Naive thymus-derived CD8-positive, alpha-beta T cell (primary cell): ENCODE data around the gene RBPJ. TPM values are rescaled to one million over a fixed set of nuclear protein-coding genes. Genes with fewer than 3 reads are reported as not detected.

Source experiments
- ATAC-seq, 2 donors: fragments of 150-1000 bp; cut with Tn5 transposase in 1 of 2; sonication (Bioruptor Pico), chemical (Tn5 transposase) in 1 of 2; 1 replicate in 1 of 2; 2 replicates in 1 of 2; pipeline ENCODE4 v1.10.0; 2021; ENCODE audit warnings: mild to moderate bottlenecking in 2 of 2, moderate library complexity in 2 of 2
- POLR2A ChIA-PET: fragments of 350-600 bp; sonication (Branson Sonifier 250); formaldehyde crosslinking; loops from one replicate; lab custom pipeline; 2021; ENCODE audit warnings: antibody characterized with exemption; lab: Charles Lee
- DNase-seq, 10 donors: peaks; one replicate each; pipeline versions ENCODE4 v3.0.0 to v3.0.0-alpha.2; 2020 to 2022
- H3K27ac Mint-ChIP-seq, 10 donors: one replicate each; pipeline ENCODE4 v1.8.0; 2020 to 2022; ENCODE audit warnings: mild to moderate bottlenecking in 10 of 10, mixed read lengths in 10 of 10, moderate library complexity in 4 of 10, inconsistent platforms in 1 of 10
- H3K27me3 Mint-ChIP-seq, 5 donors: one replicate each; pipeline ENCODE4 v1.8.0; 2021 to 2022; ENCODE audit warnings: mixed read lengths in 5 of 5
- H3K36me3 Mint-ChIP-seq, 3 donors: one replicate each; pipeline ENCODE4 v1.8.0; 2020 to 2022; ENCODE audit warnings: mixed read lengths in 3 of 3, mild to moderate bottlenecking in 2 of 3, inconsistent platforms in 1 of 3
- H3K4me1 Mint-ChIP-seq, 4 donors: one replicate each; pipeline ENCODE4 v1.8.0; 2021 to 2022; ENCODE audit warnings: mixed read lengths in 4 of 4
- H3K4me3 Mint-ChIP-seq, 10 donors: one replicate each; pipeline ENCODE4 v1.8.0; 2020 to 2022; ENCODE audit warnings: mild to moderate bottlenecking in 10 of 10, mixed read lengths in 10 of 10, moderate library complexity in 6 of 10, inconsistent platforms in 1 of 10
- H3K9me3 Mint-ChIP-seq, 9 donors: one replicate each; pipeline ENCODE4 v1.8.0; 2020 to 2022; ENCODE audit warnings: mixed read lengths in 9 of 9, mild to moderate bottlenecking in 3 of 9, inconsistent platforms in 1 of 9, moderate library complexity in 1 of 9
- polyA plus RNA-seq, 3 donors: library from polyadenylated mRNA; unstranded; fragments of 300-500 nt; fragmentation: Illumina TruSeq; gene quantifications; one replicate each; pipeline ENCODE4 v1.2.3, GENCODE V29; 2021
- total RNA-seq, 8 experiments: library from RNA in 2 of 8; stranded (reverse) in 2 of 8; gene quantifications; one replicate each; pipeline ENCODE4 v1.2.3 and lab custom pipeline; 2021 to 2026

RBPJ gene
- total and polyA plus RNA-seq, 5 experiments from 2014 or later = 49.1 to 78.4 (median 59.6) TPM

- no peak overlapping the region for H3K27ac Mint-ChIP-seq
- no peaks in the 10 kb centered on the region for H3K36me3 Mint-ChIP-seq
- H3K4me1 Mint-ChIP-seq = no peaks in the 10 kb centered on the region
- H3K4me3 Mint-ChIP-seq = no peak overlapping the region
- DNase-seq (no peak), ATAC-seq (no peak)
- POLR2A ChIA-PET = no interaction called here
- H3K9me3 Mint-ChIP-seq = no peaks in the 10 kb centered on the region
- peaks cover 0 to 6% (median 0%) of the 10 kb centered on the region in 5 donors for H3K27me3 Mint-ChIP-seq
Measured at GRCh38 chr4:26482508-26483462, 162.0 kb downstream of the RBPJ start.

DNA sequence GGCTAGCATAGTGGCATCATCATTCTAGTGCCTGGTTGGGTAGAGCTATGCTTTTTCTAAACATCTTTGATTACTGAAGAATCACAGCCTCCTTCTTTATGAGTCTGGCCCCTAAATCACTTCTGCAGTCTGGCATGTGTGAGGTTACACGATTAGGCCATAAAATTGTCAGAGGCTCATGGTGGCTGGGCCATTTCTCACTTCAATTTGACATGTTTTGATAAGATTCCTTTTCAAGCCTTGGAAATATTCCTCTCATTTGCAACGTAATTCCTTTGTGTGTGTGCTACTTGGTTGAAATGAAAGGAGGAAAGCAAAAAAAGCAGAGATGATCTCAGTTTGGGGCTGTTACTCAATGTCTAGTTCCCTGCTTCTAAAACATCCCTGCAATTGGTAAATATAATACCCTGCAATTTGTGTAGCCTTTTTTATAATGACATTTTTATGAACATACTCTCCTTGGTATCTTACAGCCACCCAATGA, 163.3 kb downstream of the RBPJ start:
- H3K27me3 Mint-ChIP-seq = peaks cover 0 to 10% (median 5%) of the 10 kb centered on the region in 5 donors
- no peaks in the 10 kb centered on the region for H3K36me3 Mint-ChIP-seq
- H3K9me3 Mint-ChIP-seq = no peaks in the 10 kb centered on the region
- no peaks in the 10 kb centered on the region for H3K4me1 Mint-ChIP-seq
- H3K4me3 Mint-ChIP-seq = no peak overlapping the region
- POLR2A ChIA-PET = no interaction called here
- ATAC-seq (no peak), DNase-seq (no peak)
- no peak overlapping the region for H3K27ac Mint-ChIP-seq

GRCh38 chr4:26484516-26484915, 163.7 kb downstream of the RBPJ start:
- ATAC-seq (no peak), DNase-seq (no peak)
- no peaks in the 10 kb centered on the region for H3K9me3 Mint-ChIP-seq
- no peaks in the 10 kb centered on the region for H3K4me1 Mint-ChIP-seq
- H3K27ac Mint-ChIP-seq = no peak overlapping the region
- H3K4me3 Mint-ChIP-seq = no peak overlapping the region
- H3K27me3 Mint-ChIP-seq = peaks cover 0 to 11% (median 7%) of the 10 kb centered on the region in 5 donors
- POLR2A ChIA-PET = no interaction called here
- no peaks in the 10 kb centered on the region for H3K36me3 Mint-ChIP-seq

Other genes with a start within 250 kb of the RBPJ start
- gene CCKAR, start 169.5 kb downstream of the RBPJ start, total RNA-seq = not detected
- not detected for gene CCKAR, start 169.5 kb downstream of the RBPJ start, polyA plus RNA-seq